Muscle layer of colon (tissue), 2 donors: Measurements from ENCODE around the gene PADI4.

ENCODE experiments used
- H3K27ac ChIP-seq: one replicate; pipeline ENCODE4 v1.7.0; 2013; ENCODE audit warnings: low read depth, mild to moderate bottlenecking, low read length, moderate library complexity
- H3K27me3 ChIP-seq, 2 donors: one replicate each; pipeline ENCODE4 v1.7.0; 2013; ENCODE audit warnings: low read length in 2 of 2, mild to moderate bottlenecking in 2 of 2; ENCODE audit not compliant: insufficient read depth in 2 of 2, control insufficient read depth in 1 of 2
- H3K36me3 ChIP-seq: one replicate; pipeline ENCODE4 v1.7.0; 2013; ENCODE audit warnings: mild to moderate bottlenecking, low read length; ENCODE audit not compliant: insufficient read depth
- H3K4me1 ChIP-seq: one replicate; pipeline ENCODE4 v1.7.0; 2013; ENCODE audit warnings: mild to moderate bottlenecking, low read length; ENCODE audit not compliant: insufficient read depth
- H3K4me3 ChIP-seq, 2 donors: one replicate each; pipeline ENCODE4 v1.7.0; 2013; ENCODE audit warnings: low read length in 2 of 2, low read depth in 1 of 2, mild to moderate bottlenecking in 1 of 2, moderate library complexity in 1 of 2
- H3K9ac ChIP-seq: one replicate; pipeline ENCODE4 v1.7.0; 2013; ENCODE audit warnings: low read length
- H3K9me3 ChIP-seq: one replicate; pipeline ENCODE4 v1.7.0; 2013; ENCODE audit warnings: mild to moderate bottlenecking, low read length
- donor health status: abdominal sarcoma.
- donor health status: Adenocarcinoma of cecum.

Gene PADI4

GRCh38 chr1:17272646-17273045 is 35.4 kb upstream of the PADI4 start:
- no peaks in the 10 kb centered on the region for H3K4me1 ChIP-seq
- no peak overlapping the region for H3K4me3 ChIP-seq
- H3K27me3 ChIP-seq: peaks cover 0 to 6% of the 10 kb centered on the region in 2 donors
- H3K36me3 ChIP-seq: no peaks in the 10 kb centered on the region
- no peak overlapping the region for H3K9ac ChIP-seq
- no peak overlapping the region for H3K27ac ChIP-seq
- H3K9me3 ChIP-seq: no peaks in the 10 kb centered on the region

- Histone ChIP-seq H3K4me3 (no peak overlapping the region), H3K9me3 (no peaks in the 10 kb centered on the region), H3K4me1 (no peaks in the 10 kb centered on the region), H3K9ac (no peak overlapping the region), H3K36me3 (no peaks in the 10 kb centered on the region), H3K27me3 (peaks cover 0 to 6% of the 10 kb centered on the region in 2 donors), H3K27ac (no peak overlapping the region)
These were observed 34.9 kb upstream of the PADI4 start for GRCh38 chr1:17273096-17273495.

GRCh38 chr1:17274186-17275170 is 33.5 kb upstream of the PADI4 start:
- Histone ChIP-seq H3K36me3 (no peaks in the 10 kb centered on the region), H3K27me3 (peaks cover 0 to 6% of the 10 kb centered on the region in 2 donors), H3K9ac (no peak overlapping the region), H3K9me3 (no peaks in the 10 kb centered on the region), H3K4me3 (no peak overlapping the region), H3K4me1 (no peaks in the 10 kb centered on the region), H3K27ac (no peak overlapping the region)

- H3K36me3 ChIP-seq: no peaks in the 10 kb centered on the region
- H3K4me1 ChIP-seq: no peaks in the 10 kb centered on the region
- no peak overlapping the region for H3K9ac ChIP-seq
- H3K27me3 ChIP-seq: peaks cover 0 to 6% of the 10 kb centered on the region in 2 donors
- H3K9me3 ChIP-seq: no peaks in the 10 kb centered on the region
- no peak overlapping the region for H3K4me3 ChIP-seq
- no peak overlapping the region for H3K27ac ChIP-seq
These were observed 31.4 kb upstream of the PADI4 start for GRCh38 chr1:17276568-17276967.

GRCh38 chr1:17277511-17278159 is 30.4 kb upstream of the PADI4 start:
- no peak overlapping the region for H3K27ac ChIP-seq
- H3K9me3 ChIP-seq: no peaks in the 10 kb centered on the region
- H3K27me3 ChIP-seq: peaks cover 0 to 6% of the 10 kb centered on the region in 2 donors
- H3K4me3 ChIP-seq: no peak overlapping the region
- no peaks in the 10 kb centered on the region for H3K36me3 ChIP-seq
- H3K9ac ChIP-seq: no peak overlapping the region
- H3K4me1 ChIP-seq: no peaks in the 10 kb centered on the region

- no peak overlapping the region for H3K27ac ChIP-seq
- no peak overlapping the region for H3K4me3 ChIP-seq
- H3K4me1 ChIP-seq: no peaks in the 10 kb centered on the region
- no peaks in the 10 kb centered on the region for H3K9me3 ChIP-seq
- no peaks in the 10 kb centered on the region for H3K36me3 ChIP-seq
- H3K27me3 ChIP-seq: peaks cover 0 to 4% of the 10 kb centered on the region in 2 donors
- H3K9ac ChIP-seq: no peak overlapping the region
These were observed 28.8 kb upstream of the PADI4 start for GRCh38 chr1:17278996-17279830.

GRCh38 chr1:17280436-17280835 is 27.6 kb upstream of the PADI4 start:
- H3K9me3 ChIP-seq: no peaks in the 10 kb centered on the region
- H3K4me1 ChIP-seq: no peaks in the 10 kb centered on the region
- H3K36me3 ChIP-seq: no peaks in the 10 kb centered on the region
- H3K9ac ChIP-seq: no peak overlapping the region
- H3K4me3 ChIP-seq: no peak overlapping the region
- no peak overlapping the region for H3K27ac ChIP-seq
- no peaks in the 10 kb centered on the region for H3K27me3 ChIP-seq

- Histone ChIP-seq H3K4me3 (no peak overlapping the region), H3K36me3 (no peaks in the 10 kb centered on the region), H3K27ac (no peak overlapping the region), H3K9me3 (no peaks in the 10 kb centered on the region), H3K27me3 (no peaks in the 10 kb centered on the region), H3K9ac (no peak overlapping the region), H3K4me1 (no peaks in the 10 kb centered on the region)
These were observed 27.1 kb upstream of the PADI4 start for GRCh38 chr1:17280894-17281293.

- Histone ChIP-seq H3K4me1 (no peaks in the 10 kb centered on the region), H3K27me3 (no peaks in the 10 kb centered on the region), H3K36me3 (no peaks in the 10 kb centered on the region), H3K27ac (no peak overlapping the region), H3K9ac (no peak overlapping the region), H3K4me3 (no peak overlapping the region), H3K9me3 (no peaks in the 10 kb centered on the region)
These were observed 26.2 kb upstream of the PADI4 start for GRCh38 chr1:17281775-17282181.

- Histone ChIP-seq H3K36me3 (no peaks in the 10 kb centered on the region), H3K9ac (no peak overlapping the region), H3K9me3 (no peaks in the 10 kb centered on the region), H3K4me3 (no peak overlapping the region), H3K27ac (no peak overlapping the region), H3K27me3 (no peaks in the 10 kb centered on the region), H3K4me1 (no peaks in the 10 kb centered on the region)
These were observed 25.2 kb upstream of the PADI4 start for GRCh38 chr1:17282836-17283235.

- no peaks in the 10 kb centered on the region for H3K27me3 ChIP-seq
- H3K36me3 ChIP-seq: no peaks in the 10 kb centered on the region
- H3K4me1 ChIP-seq: no peaks in the 10 kb centered on the region
- H3K9ac ChIP-seq: no peak overlapping the region
- H3K4me3 ChIP-seq: no peak overlapping the region
- H3K9me3 ChIP-seq: no peaks in the 10 kb centered on the region
- no peak overlapping the region for H3K27ac ChIP-seq
These were observed 21.4 kb upstream of the PADI4 start for GRCh38 chr1:17286646-17287045.
